HepG2 (cell line): ENCODE results near the gene RSKR. TPM values are rescaled to one million over a fixed set of nuclear protein-coding genes. Genes with fewer than 3 reads are reported as not detected.

Experiments used
- CENPBD1 ChIP-seq: sonication (generic); formaldehyde crosslinking; IDR thresholded peaks from 2 replicates; pipeline ENCODE4 v1.8.0; 2022; ENCODE audit warnings: missing genetic modification reagents, low read depth, mild to moderate bottlenecking, borderline replicate concordance
- ELF1 ChIP-seq: sonication (generic); formaldehyde crosslinking; IDR thresholded peaks from 2 replicates; pipeline ENCODE4 v1.4.0; 2020; ENCODE audit warnings: missing genetic modification reagents
- IRF2 ChIP-seq: IDR thresholded peaks from 2 replicates; pipeline ENCODE4 v1.6.1; 2018; ENCODE audit warnings: missing genetic modification reagents, missing compliant biosample characterization
- KDM3A ChIP-seq: IDR thresholded peaks from 2 replicates; pipeline ENCODE4 v1.6.1; 2018; ENCODE audit warnings: low read depth, missing compliant biosample characterization
- KLF6 ChIP-seq: IDR thresholded peaks from 2 replicates; pipeline ENCODE4 v1.8.0; 2016; ENCODE audit warnings: missing biosample characterization, missing genetic modification reagents
- NFATC3 ChIP-seq: sonication (generic); formaldehyde crosslinking; IDR thresholded peaks from 2 replicates; pipeline ENCODE4 v1.5.1; 2020; ENCODE audit warnings: mild to moderate bottlenecking, missing genetic modification reagents
- PAWR ChIP-seq: sonication (generic); formaldehyde crosslinking; IDR thresholded peaks from 2 replicates; pipeline ENCODE4 v1.4.0; 2020; ENCODE audit warnings: missing genetic modification reagents, mild to moderate bottlenecking, borderline replicate concordance
- PAX8 ChIP-seq: sonication (generic); formaldehyde crosslinking; IDR thresholded peaks from 2 replicates; pipeline ENCODE4 v1.8.0; 2022; ENCODE audit warnings: mild to moderate bottlenecking, missing genetic modification reagents, borderline replicate concordance
- SNAPC4 ChIP-seq: sonication (generic); formaldehyde crosslinking; IDR thresholded peaks from 2 replicates; pipeline ENCODE4 v1.4.0; 2020; ENCODE audit warnings: mild to moderate bottlenecking, missing genetic modification reagents
- ZBTB10 ChIP-seq: sonication (generic); formaldehyde crosslinking; IDR thresholded peaks from 2 replicates; pipeline ENCODE4 v1.4.0; 2020; ENCODE audit warnings: missing genetic modification reagents, borderline replicate concordance
- ZNF251 ChIP-seq: sonication (generic); formaldehyde crosslinking; IDR thresholded peaks from 2 replicates; pipeline ENCODE4 v1.9.0; 2021; ENCODE audit warnings: mild to moderate bottlenecking, missing genetic modification reagents
- ZNF263 ChIP-seq: sonication (generic); formaldehyde crosslinking; IDR thresholded peaks from 2 replicates; pipeline ENCODE4 v1.4.0; 2020; ENCODE audit warnings: missing genetic modification reagents
- ZNF280B ChIP-seq: sonication (generic); formaldehyde crosslinking; IDR thresholded peaks from 2 replicates; pipeline ENCODE4 v1.5.0; 2020; ENCODE audit warnings: missing genetic modification reagents, mild to moderate bottlenecking, borderline replicate concordance
- ZNF687 ChIP-seq: sonication (generic); formaldehyde crosslinking; IDR thresholded peaks from 2 replicates; pipeline ENCODE4 v1.5.1; 2020; ENCODE audit warnings: mild to moderate bottlenecking, missing genetic modification reagents, moderate library complexity
- polyA plus RNA-seq, 8 experiments: library from polyadenylated mRNA; depleted of rRNA in 3 of 8; stranded (reverse) in 7 of 8; unstranded in 1 of 8; fragments of >200 nt; fragmentation: Illumina TruSeq in 4 of 8; extraction: Trizol in 4 of 8; gene quantifications; 2 replicates each; pipeline versions ENCODE4 v1.2.1 to v1.2.3, GENCODE V29; 2011 to 2016; ENCODE audit warnings: low read depth in 4 of 8, missing spikeins in 1 of 8, mixed read lengths in 1 of 8; ENCODE audit not compliant: insufficient read depth in 1 of 8
- total RNA-seq, 5 experiments: library from RNA; depleted of rRNA; stranded (reverse); fragments of >200 nt; fragmentation: Illumina TruSeq; extraction: Trizol; gene quantifications; 2 replicates each; pipeline ENCODE4 v1.2.3, GENCODE V29; 2016; ENCODE audit warnings: low read depth in 1 of 5

Gene RSKR
- total and polyA plus RNA-seq, 2 of the 13 experiments (the other 11 are each of a cell fraction or from before 2014, with no cell fraction given): 5.0 to 10.4 TPM

- TF ChIP-seq ZNF687 (peak; percentile 93), IRF2 (CRISPR knock-in tag) (peak; percentile 36; the same call in 1 of the 2 replicates), ELF1 (CRISPR knock-in tag) (peak; percentile 81), SNAPC4 (CRISPR knock-in tag) (no peak), NFATC3 (CRISPR knock-in tag) (no peak), KLF6 (CRISPR knock-in tag) (no peak; the same call in none of the 2 replicates), PAX8 (CRISPR knock-in tag) (no peak), CENPBD1 (no peak), ZNF251 (CRISPR knock-in tag) (no peak), ZNF263 (CRISPR knock-in tag) (peak; percentile 92), PAWR (CRISPR knock-in tag) (no peak), ZNF280B (CRISPR knock-in tag) (no peak), KDM3A (CRISPR knock-in tag) (peak; percentile 39; the same call in 1 of the 2 replicates), ZBTB10 (CRISPR knock-in tag) (no peak)
These were observed 31.0 kb upstream of the RSKR start, which contains the start of gene BLTP2 (continued) for GRCh38 chr17:28644787-28645575.
